ENCODE results near the gene TNKS1BP1. TPM values are rescaled to one million over a fixed set of nuclear protein-coding genes. Genes with fewer than 3 reads are reported as not detected.

TNKS1BP1 gene
- total and polyA plus RNA-seq, 2 of the 8 experiments (the other 6 are each of a cell fraction or from before 2014, with no cell fraction given): 50.0 to 122 TPM

DNA sequence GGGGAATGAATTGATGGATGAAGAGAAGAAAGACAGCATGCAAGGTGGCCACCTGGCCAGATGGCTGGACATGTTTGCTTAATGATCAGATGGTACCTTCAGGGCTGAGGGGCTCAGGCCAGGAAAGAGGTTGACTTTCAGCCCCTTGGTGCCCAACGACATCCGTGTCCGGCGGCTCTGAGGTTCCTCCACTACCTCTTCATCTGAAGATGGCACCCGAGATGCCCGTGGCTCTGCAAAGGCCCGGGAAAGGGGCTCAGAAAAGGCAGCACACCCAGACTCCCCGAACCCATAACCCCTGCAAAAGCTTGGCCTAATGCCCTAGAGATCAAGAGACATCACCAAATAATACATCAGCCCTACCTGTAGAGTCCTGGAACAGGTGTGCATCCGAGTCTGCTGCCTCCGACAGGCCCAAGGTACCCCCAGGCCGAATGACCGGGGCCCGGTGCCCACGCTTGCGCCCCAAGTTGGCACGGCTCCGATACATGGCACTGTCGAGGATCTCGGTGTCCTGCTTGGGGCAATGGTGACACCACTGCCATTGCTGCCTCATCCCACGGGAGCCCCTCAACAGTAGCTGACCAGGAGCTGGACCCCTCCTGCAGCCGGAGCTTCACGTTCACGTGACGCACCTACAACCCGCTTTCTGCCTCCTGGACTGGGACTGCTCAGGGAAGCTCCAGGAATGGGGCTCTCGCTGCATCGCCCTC, 22.9 kb downstream of the TNKS1BP1 start:
- no peak for FAIRE-seq
- H3K4me2 ChIP-seq (ENCODE audit: insufficient read depth in 1 of 2, low read depth in 2 of 2, low read length in 2 of 2): no peak overlapping the region
- H3K36me3 ChIP-seq (ENCODE audit: control insufficient read depth in 2 of 4, insufficient read depth in 4 of 4, low read length in 3 of 4): peaks cover 26 to 46% (median 41%) of the 10 kb centered on the region in 4 experiments
- H3K14ac ChIP-seq (ENCODE audit: insufficient read length): no peak overlapping the region
- CTCF ChIA-PET (ENCODE audit: partially characterized antibody): interaction anchor here (0.6 to 2.5 kb wide), 5 partner anchors 8 to 81 kb away, joined by 3 to 13 read pairs (median 3); no protein-coding TSS in a partner anchor
- H3K56ac ChIP-seq (replicated peaks; ENCODE audit: insufficient read length, low read depth, low read length): no peak overlapping the region
- H3K27me3 ChIP-seq (replicated peaks in 1 of 4; ENCODE audit: control insufficient read depth in 3 of 4, extremely low read depth in 1 of 4, insufficient read depth in 3 of 4, low read length in 3 of 4): no peaks in the 10 kb centered on the region
- H4K5ac ChIP-seq (ENCODE audit: insufficient read length, low read depth, low read length): no peak overlapping the region
- no peak overlapping the region for H3K4ac ChIP-seq (replicated peaks; ENCODE audit: insufficient read length, low read depth, low read length)
- H2AFZ ChIP-seq (ENCODE audit: low read length): no peak overlapping the region
- peaks cover 0 to 18% of the 10 kb centered on the region in 2 experiments; a peak in 2 of 4 replicates for H3K79me2 ChIP-seq (ENCODE audit: control insufficient read depth in 1 of 2, insufficient read depth in 2 of 2, low read length in 2 of 2)
- no peak overlapping the region for H2BK12ac ChIP-seq (ENCODE audit: low read depth, low read length)
- H3K4me3 ChIP-seq (ENCODE audit: extremely low read depth in 1 of 4, insufficient read depth in 2 of 4, low read depth in 3 of 4, low read length in 4 of 4): no peak overlapping the region
- no peak overlapping the region for H2BK15ac ChIP-seq (ENCODE audit: low read length)
- no peaks in the 10 kb centered on the region for H3K23me2 ChIP-seq (ENCODE audit: low read depth, low read length)
- no peak overlapping the region for H3K18ac ChIP-seq (ENCODE audit: extremely low read depth, low read length)
- no peak overlapping the region for H3K9ac ChIP-seq (replicated peaks in 1 of 4; ENCODE audit: extremely low read depth in 1 of 4, low read depth in 3 of 4, low read length in 3 of 4)
- H2BK5ac ChIP-seq (ENCODE audit: low read depth, low read length): no peak overlapping the region; the same call in 1 of the 2 replicates
- H3K23ac ChIP-seq (ENCODE audit: insufficient read length): no peak overlapping the region
- no peak overlapping the region for H2AK5ac ChIP-seq (ENCODE audit: low read depth, low read length)
- H3K27ac ChIP-seq (ENCODE audit: low read depth, low read length): no peak overlapping the region
- H3K4me1 ChIP-seq (replicated peaks in 1 of 4; ENCODE audit: control insufficient read depth in 3 of 4, insufficient read depth in 4 of 4, low read length in 3 of 4): peaks cover 0 to 5% (median under 1%) of the 10 kb centered on the region in 4 experiments; a peak in 5 of 7 replicates
- no peak overlapping the region for H4K91ac ChIP-seq (replicated peaks; ENCODE audit: insufficient read length, low read length)
- no peak overlapping the region for H2BK20ac ChIP-seq (ENCODE audit: low read length)
- POLR2A ChIA-PET (ENCODE audit: partially characterized antibody): interaction anchor here (39.4 to 45.7 kb wide), 2 partner anchors 6 to 23 kb away, joined by 1279 read pairs; partner anchors contain the start of genes P2RX3, SSRP1 and TNKS1BP1
- 93% methylated on average over 26 of the region's 27 CpGs; no CpG with 5 or more reads in 1 of the 2 experiments for WGBS, 2 experiments (ENCODE audit: extremely low coverage in 1 of 2, insufficient coverage in 1 of 2, insufficient read length in 1 of 2, insufficient replicate concordance in 2 of 2, low coverage in 1 of 2, low lambda C conversion rate in 2 of 2, missing lambda C conversion rate in 1 of 2)
- peaks cover 5 to 14% of the 10 kb centered on the region in 2 experiments for H4K20me1 ChIP-seq (replicated peaks in 1 of 2; ENCODE audit: control insufficient read depth in 1 of 2, insufficient read depth in 2 of 2, low read length in 2 of 2)
- no peak overlapping the region for H4K8ac ChIP-seq (ENCODE audit: extremely low read depth, insufficient read depth, low read length)
- no peak overlapping the region for H2BK120ac ChIP-seq (replicated peaks; ENCODE audit: low read depth, low read length)
- peaks cover 13% of the 10 kb centered on the region for H3K79me1 ChIP-seq (ENCODE audit: low read depth, low read length)
- peaks cover 5 to 6% of the 10 kb centered on the region in 2 experiments; a peak in 3 of 4 replicates for H3K9me3 ChIP-seq (ENCODE audit: insufficient read depth in 2 of 2, low read depth in 1 of 2, low read length in 1 of 2)
- DNase-seq (ENCODE audit: low read depth in 1 of 2, low spot score in 2 of 2): no peak
- TF ChIP-seq CBX5 (IDR thresholded peaks at IDR 0.05; ENCODE audit: low read depth, low read length) (no peak), RNF2 (IDR thresholded peaks at IDR 0.05; ENCODE audit: borderline replicate concordance, low read depth, low read length, missing control alignments, poor library complexity, severe bottlenecking) (no peak), SP1 (IDR thresholded peaks at IDR 0.05; ENCODE audit: low read depth, low read length) (no peak), GTF2F1 (IDR thresholded peaks at IDR 0.05; ENCODE audit: borderline replicate concordance, low read depth, low read length) (no peak), TCF12 (IDR thresholded peaks at IDR 0.05; ENCODE audit: low read depth, low read length) (no peak), BRCA1 (IDR thresholded peaks at IDR 0.05; ENCODE audit: low read depth, low read length) (no peak), PHF8 (conservative IDR thresholded peaks at IDR 0.05; ENCODE audit: low read depth, low read length) (no peak), ATF3 (IDR thresholded peaks at IDR 0.05; ENCODE audit: insufficient read depth, low read depth, low read length) (no peak)
